Uterus (tissue), 4 donors: ENCODE measurements around the gene ACVR2A. TPM values are rescaled to one million over a fixed set of nuclear protein-coding genes. Genes with fewer than 3 reads are reported as not detected.
A peak's percentile ranks its signal among the peaks of the same experiment; 100 is the strongest.

Source experiments
- DNase-seq, 2 donors: peaks; one replicate each; pipeline ENCODE4 v3.0.0-alpha.2; 2019 to 2020
- H3K27ac ChIP-seq, 2 donors: fragments of 200-600 bp; sonication (generic); 1 replicate in 1 of 2; 2 replicates in 1 of 2; pipeline ENCODE4 v1.5.1; 2016 to 2018
- H3K27me3 ChIP-seq, 2 donors: fragments of 200-600 bp; sonication (generic); one replicate each; pipeline ENCODE4 v1.5.1; 2018 to 2019; ENCODE audit warnings: control low read depth in 1 of 2
- H3K36me3 ChIP-seq, 2 donors: fragments of 200-600 bp; sonication (generic); one replicate each; pipeline ENCODE4 v1.5.1; 2019; ENCODE audit warnings: control low read depth in 1 of 2
- H3K4me1 ChIP-seq, 2 donors: fragments of 200-600 bp; sonication (generic); one replicate each; pipeline ENCODE4 v1.5.1; 2018 to 2019; ENCODE audit warnings: control low read depth in 1 of 2
- H3K4me3 ChIP-seq, 2 donors: fragments of 200-600 bp; sonication (generic); 1 replicate in 1 of 2; 2 replicates in 1 of 2; pipeline ENCODE4 v1.5.1; 2018 to 2019; ENCODE audit warnings: mild to moderate bottlenecking in 1 of 2
- H3K9me3 ChIP-seq, 2 donors: fragments of 200-600 bp; sonication (generic); one replicate each; pipeline ENCODE4 v1.5.1; 2019; ENCODE audit warnings: control low read depth in 1 of 2
- POLR2A ChIP-seq, 2 donors: fragments of 450-650 bp; IDR thresholded peaks; one replicate each; pipeline ENCODE4 v1.6.1; 2016; ENCODE audit warnings: antibody characterized with exemption in 2 of 2, mild to moderate bottlenecking in 1 of 2, moderate library complexity in 1 of 2
- intact Hi-C: fragments of 100-400 bp; cut with DNase I; formaldehyde crosslinking; loops from one replicate; pipeline ENCODE4 v1.15.1; 2023; ENCODE audit warnings: low total_unique reads
- total RNA-seq, 4 donors: library from RNA; depleted of rRNA in 3 of 4; stranded (reverse); fragments of >200 nt in 3 of 4; gene quantifications; one replicate each; pipeline versions ENCODE4 v1.1.0 to v1.2.4, GENCODE V29; 2014 to 2023
- TF ChIP-seq, protein P1 (sequence below), 4 experiments: fragments of 200-600 bp in 2 of 4; fragments of 450-650 bp in 2 of 4; sonication (generic) in 2 of 4; IDR thresholded peaks; one replicate each; pipeline ENCODE4 v1.5.1; 2016 to 2019; ENCODE audit warnings: antibody characterized with exemption in 4 of 4, mild to moderate bottlenecking in 2 of 4, moderate library complexity in 1 of 4
- donor health status: DM: yes; HTN: yes; CAD: no.

The ACVR2A gene
- total RNA-seq, 4 donors from 2014 or later: 35.0 to 67.5 (median 56.2) TPM

DNA sequence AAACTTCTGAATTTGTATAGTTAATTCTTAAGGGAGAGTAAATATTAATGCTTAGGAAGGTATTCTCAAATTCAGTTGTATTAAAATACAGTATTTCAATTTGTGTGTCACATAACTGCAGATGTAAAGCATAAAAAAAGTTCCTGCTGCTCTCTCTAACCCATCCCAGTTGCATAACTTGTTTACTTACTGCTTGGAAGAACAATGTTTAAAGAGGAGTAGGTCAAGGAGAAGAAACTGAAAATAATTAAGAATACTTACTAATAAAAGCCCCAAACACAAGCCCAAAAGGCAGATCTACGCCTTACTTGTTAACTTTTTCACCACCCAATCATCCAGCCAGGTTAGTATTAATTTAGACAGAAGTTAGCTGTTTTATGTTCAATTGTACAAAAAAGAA is 94.5 kb downstream of the ACVR2A start:
- H3K9me3 ChIP-seq: no peaks in the 10 kb centered on the region
- intact Hi-C loops: no loop called here
- no peak for DNase-seq
- H3K27me3 ChIP-seq: no peaks in the 10 kb centered on the region
- H3K4me1 ChIP-seq: no peaks in the 10 kb centered on the region
- peak overlapping the region in 1 of 2 donors; percentile 48 for H3K27ac ChIP-seq
- H3K4me3 ChIP-seq: no peak overlapping the region
- TF ChIP-seq, protein P1, sequence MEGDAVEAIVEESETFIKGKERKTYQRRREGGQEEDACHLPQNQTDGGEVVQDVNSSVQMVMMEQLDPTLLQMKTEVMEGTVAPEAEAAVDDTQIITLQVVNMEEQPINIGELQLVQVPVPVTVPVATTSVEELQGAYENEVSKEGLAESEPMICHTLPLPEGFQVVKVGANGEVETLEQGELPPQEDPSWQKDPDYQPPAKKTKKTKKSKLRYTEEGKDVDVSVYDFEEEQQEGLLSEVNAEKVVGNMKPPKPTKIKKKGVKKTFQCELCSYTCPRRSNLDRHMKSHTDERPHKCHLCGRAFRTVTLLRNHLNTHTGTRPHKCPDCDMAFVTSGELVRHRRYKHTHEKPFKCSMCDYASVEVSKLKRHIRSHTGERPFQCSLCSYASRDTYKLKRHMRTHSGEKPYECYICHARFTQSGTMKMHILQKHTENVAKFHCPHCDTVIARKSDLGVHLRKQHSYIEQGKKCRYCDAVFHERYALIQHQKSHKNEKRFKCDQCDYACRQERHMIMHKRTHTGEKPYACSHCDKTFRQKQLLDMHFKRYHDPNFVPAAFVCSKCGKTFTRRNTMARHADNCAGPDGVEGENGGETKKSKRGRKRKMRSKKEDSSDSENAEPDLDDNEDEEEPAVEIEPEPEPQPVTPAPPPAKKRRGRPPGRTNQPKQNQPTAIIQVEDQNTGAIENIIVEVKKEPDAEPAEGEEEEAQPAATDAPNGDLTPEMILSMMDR (IDR thresholded peaks at IDR 0.05): no peak
- no peak for TF ChIP-seq POLR2A (IDR thresholded peaks at IDR 0.05)
- H3K36me3 ChIP-seq: no peaks in the 10 kb centered on the region

DNA sequence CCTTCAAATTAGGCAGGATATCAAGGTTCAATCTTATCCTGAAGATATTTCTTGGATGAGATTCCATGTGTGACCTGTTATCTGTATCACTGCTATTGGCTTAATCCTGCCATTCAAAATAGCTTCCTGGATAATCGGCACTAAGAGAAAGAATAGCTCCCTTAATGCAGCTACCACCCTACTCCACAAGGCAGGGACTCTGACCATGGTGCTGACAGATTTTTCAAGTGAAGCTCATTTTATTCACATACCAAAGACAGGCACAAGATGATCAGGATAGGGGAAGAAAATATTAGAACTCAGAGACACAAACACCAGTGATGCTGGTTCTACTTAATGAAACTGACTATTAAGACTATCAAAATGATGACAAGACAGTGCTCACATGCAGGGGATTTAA is 100.8 kb downstream of the ACVR2A start:
- H3K27ac ChIP-seq: no peak overlapping the region
- no peaks in the 10 kb centered on the region for H3K9me3 ChIP-seq
- H3K36me3 ChIP-seq: no peaks in the 10 kb centered on the region
- H3K4me1 ChIP-seq: no peaks in the 10 kb centered on the region
- intact Hi-C loops: no loop called here
- TF ChIP-seq, protein P1 (IDR thresholded peaks at IDR 0.05): no peak
- no peak for TF ChIP-seq POLR2A (IDR thresholded peaks at IDR 0.05)
- H3K4me3 ChIP-seq: no peak overlapping the region
- no peaks in the 10 kb centered on the region for H3K27me3 ChIP-seq
- DNase-seq: no peak

DNA sequence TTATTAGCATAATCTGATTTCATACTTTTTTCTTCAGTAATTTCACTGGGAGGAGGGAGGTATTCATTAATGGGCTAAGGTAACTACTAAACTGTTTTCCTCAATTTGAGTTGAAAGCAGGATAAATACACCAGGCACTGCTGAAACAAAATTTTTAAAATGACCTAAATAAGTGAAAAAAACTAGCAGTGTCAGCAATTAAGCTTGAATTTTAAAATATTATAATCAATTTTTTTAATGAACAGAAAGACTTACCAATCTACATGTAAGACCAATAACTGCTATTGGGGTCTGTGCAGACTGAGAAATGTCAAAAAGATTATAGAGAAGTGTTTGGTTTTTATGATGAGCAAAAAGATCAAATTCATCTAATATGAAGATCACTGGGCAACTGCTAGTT is 107.3 kb downstream of the ACVR2A start:
- Histone ChIP-seq H3K36me3 (no peaks in the 10 kb centered on the region), H3K9me3 (no peaks in the 10 kb centered on the region), H3K4me1 (no peaks in the 10 kb centered on the region), H3K4me3 (no peak overlapping the region), H3K27ac (no peak overlapping the region), H3K27me3 (no peaks in the 10 kb centered on the region)
- intact Hi-C loops: no loop called here
- TF ChIP-seq POLR2A (IDR thresholded peaks at IDR 0.05): no peak
- TF ChIP-seq, protein P1 (IDR thresholded peaks at IDR 0.05): no peak
- DNase-seq: no peak

DNA sequence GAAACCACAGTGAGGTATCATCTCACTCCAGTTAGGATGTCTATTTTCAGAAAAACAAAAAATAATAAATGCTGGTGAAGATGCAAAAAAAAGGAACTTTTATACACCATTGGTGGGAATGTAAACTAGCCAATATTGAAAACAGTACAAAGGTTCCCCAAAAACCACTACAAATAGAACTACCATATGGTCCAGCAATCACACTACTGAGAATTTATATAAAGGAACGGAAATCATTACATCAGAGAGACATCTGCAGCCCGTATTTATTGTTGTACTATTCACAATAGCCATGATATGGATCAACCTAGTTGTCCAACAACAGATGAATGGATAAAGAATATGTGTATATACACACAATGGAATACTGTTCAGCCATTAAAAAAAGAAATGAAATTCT is 123.7 kb downstream of the ACVR2A start:
- Histone ChIP-seq H3K4me3 (no peak overlapping the region), H3K4me1 (no peaks in the 10 kb centered on the region), H3K36me3 (peaks cover 0 to 3% of the 10 kb centered on the region in 2 donors), H3K27ac (no peak overlapping the region), H3K9me3 (no peaks in the 10 kb centered on the region), H3K27me3 (no peaks in the 10 kb centered on the region)
- DNase-seq: no peak
- intact Hi-C loops: no loop called here
- no peak for TF ChIP-seq POLR2A (IDR thresholded peaks at IDR 0.05)
- TF ChIP-seq, protein P1 (IDR thresholded peaks at IDR 0.05): no peak

DNA sequence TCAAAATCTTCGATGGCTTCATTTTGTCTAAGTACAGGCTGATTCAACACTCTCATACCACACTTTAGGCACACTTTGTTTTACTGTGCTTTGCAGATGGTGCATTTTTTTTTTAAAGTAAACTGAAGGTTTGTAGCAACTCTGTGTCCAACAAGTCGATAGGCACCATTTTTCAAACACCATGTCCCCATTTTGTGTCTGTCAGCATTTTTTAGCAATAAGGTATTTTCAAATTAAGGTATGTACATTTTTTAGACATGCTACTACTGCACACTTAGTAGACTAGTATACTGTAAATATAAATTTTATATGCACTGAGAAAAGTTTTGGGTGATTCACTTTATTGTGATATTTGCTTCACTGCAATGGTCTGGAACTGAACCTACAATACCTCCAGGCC is 131.3 kb downstream of the ACVR2A start:
- H3K4me3 ChIP-seq: no peak overlapping the region
- H3K9me3 ChIP-seq: no peaks in the 10 kb centered on the region
- no peaks in the 10 kb centered on the region for H3K27me3 ChIP-seq
- no peaks in the 10 kb centered on the region for H3K36me3 ChIP-seq
- no peak overlapping the region for H3K27ac ChIP-seq
- no peak for DNase-seq
- H3K4me1 ChIP-seq: no peaks in the 10 kb centered on the region
- no peak for TF ChIP-seq POLR2A (IDR thresholded peaks at IDR 0.05)
- TF ChIP-seq, protein P1 (IDR thresholded peaks at IDR 0.05): no peak
- intact Hi-C loops: no loop called here
